Nasal cavity respiratory epithelium epithelial cell of viscerocranial mucosa (primary cell): ENCODE measurements around the gene SUMO2. TPM values are rescaled to one million over a fixed set of nuclear protein-coding genes. Genes with fewer than 3 reads are reported as not detected.

ENCODE experiments used
- total RNA-seq: library from RNA; depleted of rRNA; stranded (reverse); fragments of >200 nt; gene quantifications from 2 replicates; pipeline ENCODE4 v1.2.3, GENCODE V29; 2014

SUMO2 gene
- total RNA-seq = 56.1 and 60.5 TPM in 2 replicates

DNA sequence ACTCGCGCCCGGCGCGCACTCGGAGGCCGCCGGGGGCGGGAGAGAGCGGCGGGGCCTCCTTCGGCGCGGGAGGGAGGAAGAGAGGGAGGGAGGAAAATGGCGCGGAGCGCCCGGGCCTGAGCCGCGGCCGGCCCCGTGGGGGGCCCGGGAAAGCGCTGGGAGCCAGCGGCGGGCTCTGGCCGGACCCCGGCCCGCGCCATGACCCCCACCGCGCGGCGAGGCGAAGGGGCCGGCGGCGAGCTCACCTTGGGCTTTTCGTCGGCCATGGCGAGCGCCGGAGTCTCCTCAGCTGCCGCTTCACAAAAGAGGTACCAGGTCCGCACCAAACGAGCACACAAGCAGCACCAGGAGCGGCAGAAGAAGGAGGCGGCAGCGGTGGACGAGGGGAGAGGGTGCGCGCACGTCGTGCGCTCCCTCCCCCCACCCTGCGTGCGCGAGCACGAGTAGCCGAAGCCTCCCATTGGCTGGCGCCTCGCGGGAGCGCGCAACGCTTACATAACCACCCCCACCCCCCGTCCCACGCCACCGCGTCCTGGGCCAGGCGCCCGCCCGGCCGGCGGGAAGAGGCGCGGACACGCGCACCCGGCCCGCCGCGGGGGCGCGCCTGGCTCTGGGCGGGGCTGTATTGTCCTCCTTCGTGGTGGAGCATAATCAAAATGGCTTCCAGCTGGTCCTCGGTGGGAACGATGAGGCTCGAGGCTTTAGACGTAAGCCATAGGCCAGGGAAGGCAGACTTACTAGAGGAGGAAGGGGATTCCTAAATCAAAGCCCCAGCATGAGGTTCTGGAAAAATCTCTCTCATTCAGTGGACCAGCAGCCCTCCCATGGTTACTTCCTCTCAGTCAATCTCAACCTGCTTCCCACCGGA, at the start of gene SUMO2:
SUMO2 (minus strand) TSS at position 391 of the 868 bp plus-strand sequence; CDS start at position 266, 125 bp downstream.

DNA sequence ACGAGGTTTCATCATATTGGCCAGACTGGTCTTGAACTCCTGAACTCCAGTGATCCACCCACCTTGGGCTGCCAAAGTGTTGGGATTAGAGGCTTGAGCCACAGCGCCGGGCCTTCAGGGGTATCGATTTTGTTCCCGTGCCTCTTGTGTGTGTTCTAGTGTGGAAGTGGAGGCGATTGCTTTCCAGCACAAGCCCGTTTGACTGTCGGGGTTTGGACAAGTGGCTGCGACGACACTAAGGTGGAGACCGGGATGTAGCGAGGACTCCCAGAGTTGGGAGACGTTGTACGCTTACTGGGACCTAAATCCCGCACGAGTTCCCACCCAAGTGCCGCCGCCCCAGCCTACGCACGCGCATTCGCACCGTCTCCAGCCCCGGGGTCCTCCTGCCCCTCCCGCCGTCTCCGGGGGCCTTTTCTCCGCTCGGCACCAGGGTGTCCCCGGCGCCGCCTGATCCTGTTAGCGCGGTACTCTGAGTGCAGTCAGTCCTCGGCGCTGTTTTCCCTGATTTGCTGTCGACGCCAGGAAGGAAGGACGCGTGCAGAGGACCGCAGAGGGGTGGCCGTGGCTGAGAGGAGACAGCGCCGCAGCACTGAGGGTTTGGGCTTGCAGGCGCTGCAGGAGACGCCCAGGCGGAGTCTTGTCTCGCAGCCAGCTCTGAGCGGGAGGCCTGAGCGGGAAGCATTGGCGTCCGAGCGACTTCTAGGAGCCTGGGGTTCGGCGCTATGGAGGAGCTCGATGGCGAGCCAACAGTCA, 22.5 kb upstream of the SUMO2 start, which contains the start of gene NUP85:
NUP85 (plus strand) TSS at position 643 of the 756 bp plus-strand sequence; CDS start at position 726, 83 bp downstream.

DNA sequence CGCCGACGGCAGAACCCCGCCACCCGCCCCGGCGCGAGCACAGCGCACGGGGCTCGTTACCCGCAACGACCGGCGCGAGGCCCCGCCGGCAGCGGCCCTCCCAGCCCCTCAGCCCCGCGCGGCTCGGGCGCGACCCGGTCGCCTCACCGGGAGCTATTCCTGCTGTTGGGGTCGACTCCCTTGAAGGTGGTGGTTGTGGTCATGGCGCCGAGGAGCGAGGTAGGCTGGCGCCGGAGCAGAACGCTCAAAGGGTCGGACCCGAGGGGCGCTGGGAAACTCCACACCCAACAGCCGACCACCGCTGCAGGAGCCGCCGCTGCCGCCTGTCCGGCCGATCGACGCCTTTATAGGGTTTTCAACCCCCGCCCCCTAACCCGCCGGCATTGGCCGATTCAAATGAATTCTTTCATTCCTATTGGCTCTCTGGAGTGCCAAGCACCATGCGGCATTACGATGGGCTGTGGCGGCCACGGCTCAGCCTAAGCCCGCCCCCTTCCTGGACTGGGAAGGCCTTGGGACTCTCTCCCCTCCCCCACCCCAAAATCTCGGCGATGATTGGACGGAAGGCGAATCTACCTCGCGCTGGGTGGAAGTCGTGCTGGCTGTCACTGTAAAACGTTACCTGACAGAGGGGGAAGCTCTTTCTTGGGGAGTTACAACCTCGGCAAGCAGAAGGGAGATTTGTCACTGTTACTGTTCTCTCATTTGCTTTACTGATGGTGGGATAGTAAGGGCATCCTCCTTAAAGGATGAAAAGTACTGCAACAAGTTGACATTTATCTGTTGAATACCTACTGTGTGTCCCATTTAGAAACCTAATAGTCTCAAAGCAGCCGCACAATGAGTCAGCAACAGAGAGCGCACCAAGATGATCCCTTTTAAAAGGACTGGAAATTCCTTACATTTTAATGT, 28.3 kb downstream of the SUMO2 start, which contains the start of gene JPT1:
JPT1 (minus strand) TSS at position 318 of the 912 bp plus-strand sequence; CDS start at position 203, 115 bp downstream.

DNA sequence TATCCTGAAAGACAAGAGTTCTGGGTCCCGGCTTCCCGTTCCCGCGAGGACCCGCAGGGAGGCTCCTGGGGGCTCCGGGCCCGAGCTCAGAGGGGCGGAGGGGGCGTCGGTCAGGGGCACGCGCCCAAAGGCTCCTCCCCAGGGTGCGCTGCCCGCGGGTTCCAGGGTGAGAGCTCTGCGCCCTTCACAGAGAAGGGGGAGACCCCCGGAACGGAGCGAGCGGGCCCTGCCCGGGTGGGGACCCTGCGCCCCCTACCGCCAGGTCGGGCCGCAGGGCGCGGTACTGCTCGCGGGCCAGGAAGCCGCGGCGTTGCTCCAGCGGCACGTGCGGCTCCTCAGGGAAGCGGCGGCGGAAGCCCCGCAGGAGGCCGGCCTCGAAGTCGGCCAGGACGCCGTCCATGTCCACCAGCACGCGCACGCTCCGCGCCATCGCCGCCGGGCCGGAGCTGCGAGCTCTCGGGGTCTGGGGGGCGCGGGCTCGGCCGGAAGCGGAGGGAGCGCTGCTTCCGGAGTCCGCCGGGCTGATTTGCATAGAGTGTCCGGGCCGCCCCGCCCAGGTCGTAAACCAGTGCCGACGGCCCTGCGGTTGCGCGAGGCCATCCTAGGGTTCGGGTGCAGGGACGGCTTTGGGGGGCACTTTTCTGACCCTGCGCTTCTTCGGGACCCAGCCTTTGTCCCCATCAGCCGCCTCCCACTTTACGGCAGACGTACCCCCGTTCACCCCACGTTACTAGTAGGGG, 51.3 kb downstream of the SUMO2 start, which contains the start of gene NT5C:
NT5C (minus strand) TSS at position 465 of the 740 bp plus-strand sequence; CDS start at position 430, 35 bp downstream.

Other genes starting within 250 kb of the SUMO2 start
- 0.34 TPM in 1 of 2 replicates, not detected in the other for gene OTOP3, start 247.1 kb downstream of the SUMO2 start, total RNA-seq
- gene HID1, start 210.2 kb downstream of the SUMO2 start, total RNA-seq = 0.71 and 6.8 TPM in 2 replicates
- 6.2 and 12.5 TPM in 2 replicates for gene CDR2L, start 195.3 kb downstream of the SUMO2 start, total RNA-seq
- 20.9 and 26.7 TPM in 2 replicates for gene MRPL58, start 170.3 kb downstream of the SUMO2 start, total RNA-seq
- gene ATP5PD, start 136.0 kb downstream of the SUMO2 start, total RNA-seq = 159 and 181 TPM in 2 replicates
- 8.5 and 13.8 TPM in 2 replicates for gene KCTD2, start 135.7 kb downstream of the SUMO2 start, total RNA-seq
- 19.1 and 20.5 TPM in 2 replicates for gene SLC16A5, start 95.0 kb downstream of the SUMO2 start, total RNA-seq
- 2.7 and 4.3 TPM in 2 replicates for gene ARMC7, start 73.0 kb downstream of the SUMO2 start, total RNA-seq
- 14.8 and 56.7 TPM in 2 replicates for gene NT5C, start 51.2 kb downstream of the SUMO2 start, total RNA-seq
- gene JPT1, start 28.4 kb downstream of the SUMO2 start, total RNA-seq = 159 and 172 TPM in 2 replicates
- 14.4 and 25.3 TPM in 2 replicates for gene NUP85, start 22.7 kb upstream of the SUMO2 start, total RNA-seq
- gene GGA3, start 78.6 kb upstream of the SUMO2 start, total RNA-seq = 12.6 and 33.7 TPM in 2 replicates
- 51.7 and 77.2 TPM in 2 replicates for gene MRPS7, start 78.9 kb upstream of the SUMO2 start, total RNA-seq
- 14.2 and 37.6 TPM in 2 replicates for gene MIF4GD, start 88.3 kb upstream of the SUMO2 start, total RNA-seq
- gene SLC25A19, start 106.5 kb upstream of the SUMO2 start, total RNA-seq = 10.4 and 18.8 TPM in 2 replicates
- gene GRB2, start 222.7 kb upstream of the SUMO2 start, total RNA-seq = 95.1 and 108 TPM in 2 replicates